GM12801 (cell line): ENCODE data around the gene FAM234B.

ENCODE experiments used
- CTCF ChIP-seq: IDR thresholded peaks from one replicate; pipeline ENCODE4 v1.5.1; 2011; ENCODE audit warnings: control low read depth; ENCODE audit not compliant: insufficient read length; ENCODE audit errors: extremely low read depth

The FAM234B gene

GRCh38 chr12:13127444-13127843 lies 83.3 kb downstream of the FAM234B start:
- no peak for TF ChIP-seq CTCF

DNA sequence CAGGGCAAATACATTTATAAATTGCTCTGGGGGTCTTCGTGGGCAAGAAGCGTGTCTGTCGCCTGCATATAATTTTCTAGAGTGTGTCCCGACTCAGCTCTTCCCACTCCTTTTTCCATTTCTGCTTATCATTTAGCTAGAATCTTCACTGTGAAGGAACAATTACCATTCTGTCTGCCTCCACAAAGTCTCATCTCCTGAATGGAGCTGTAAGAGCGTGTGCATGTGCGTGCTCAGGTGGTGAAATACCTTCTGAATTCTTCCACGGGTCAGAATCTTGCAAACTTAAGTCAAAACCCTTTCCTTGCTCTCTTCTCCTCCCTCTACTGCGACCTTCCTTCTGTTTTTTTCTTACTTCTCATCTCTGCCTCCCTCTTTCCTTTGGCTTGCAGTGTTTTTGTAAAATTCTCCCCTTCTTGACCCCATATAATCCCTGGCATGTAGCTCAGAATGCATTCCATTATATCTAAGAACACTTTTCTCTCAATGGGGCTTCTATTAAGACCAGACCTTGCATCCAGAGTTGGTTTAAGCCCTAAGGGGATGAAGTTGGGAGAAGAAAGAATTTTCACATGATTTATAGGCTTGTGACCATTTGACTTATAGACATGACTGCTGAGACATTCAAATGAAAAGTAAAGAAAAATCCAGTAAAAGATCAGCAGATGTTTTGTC lies 84.2 kb downstream of the FAM234B start:
- no peak for TF ChIP-seq CTCF

DNA sequence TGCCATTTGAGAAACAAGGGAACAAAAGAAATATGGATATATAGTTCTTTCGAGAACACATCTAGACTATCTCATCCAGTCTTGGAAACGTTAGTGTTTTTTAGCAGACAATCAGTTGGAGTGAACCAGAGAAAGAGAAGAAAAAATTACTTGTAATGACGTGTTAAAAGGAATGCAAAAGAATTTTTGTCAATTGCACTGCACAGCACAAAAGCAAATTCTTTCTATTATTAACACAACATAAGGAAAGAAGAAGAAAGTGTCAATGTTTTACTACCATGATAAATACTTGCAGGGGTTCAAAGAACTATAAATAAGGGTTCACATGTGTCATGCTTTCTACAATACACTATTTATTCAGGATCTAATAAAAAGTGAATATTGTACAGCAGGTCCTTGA lies 86.8 kb downstream of the FAM234B start:
- no peak for TF ChIP-seq CTCF
